ENCODE data around the gene TFB2M.

Gene TFB2M

GRCh38 chr1:246526380-246526779 is 39.7 kb downstream of the TFB2M start:
- Histone ChIP-seq H3K27me3 (ENCODE audit: control insufficient read depth, insufficient read depth, low read length) (no peaks in the 10 kb centered on the region), H3K9me3 (ENCODE audit: control insufficient read depth, low read depth, low read length) (peaks cover 11% of the 10 kb centered on the region), H3K4me3 (ENCODE audit: low read length) (no peak overlapping the region), H3K9ac (ENCODE audit: low read length) (no peak overlapping the region), H3K36me3 (ENCODE audit: control insufficient read depth, low read depth, low read length) (no peaks in the 10 kb centered on the region), H3K4me1 (ENCODE audit: control insufficient read depth, low read depth, low read length) (no peaks in the 10 kb centered on the region), H3K27ac (ENCODE audit: low read length) (no peak overlapping the region)

GRCh38 chr1:246519514-246519913 is 46.5 kb downstream of the TFB2M start:
- Histone ChIP-seq H3K4me1 (ENCODE audit: control insufficient read depth, low read depth, low read length) (no peaks in the 10 kb centered on the region), H3K9ac (ENCODE audit: low read length) (no peak overlapping the region), H3K9me3 (ENCODE audit: control insufficient read depth, low read depth, low read length) (peaks cover 5% of the 10 kb centered on the region), H3K4me3 (ENCODE audit: low read length) (no peak overlapping the region), H3K36me3 (ENCODE audit: control insufficient read depth, low read depth, low read length) (no peaks in the 10 kb centered on the region), H3K27me3 (ENCODE audit: control insufficient read depth, insufficient read depth, low read length) (no peaks in the 10 kb centered on the region), H3K27ac (ENCODE audit: low read length) (no peak overlapping the region)

- Histone ChIP-seq H3K4me1 (ENCODE audit: control insufficient read depth, low read depth, low read length) (no peaks in the 10 kb centered on the region), H3K27me3 (ENCODE audit: control insufficient read depth, insufficient read depth, low read length) (no peaks in the 10 kb centered on the region), H3K9me3 (ENCODE audit: control insufficient read depth, low read depth, low read length) (peaks cover 5% of the 10 kb centered on the region), H3K4me3 (ENCODE audit: low read length) (no peak overlapping the region), H3K9ac (ENCODE audit: low read length) (no peak overlapping the region), H3K36me3 (ENCODE audit: control insufficient read depth, low read depth, low read length) (no peaks in the 10 kb centered on the region), H3K27ac (ENCODE audit: low read length) (no peak overlapping the region)
Measured at GRCh38 chr1:246518456-246519205, 47.4 kb downstream of the TFB2M start.

GRCh38 chr1:246517391-246517790 is 48.7 kb downstream of the TFB2M start:
- Histone ChIP-seq H3K27me3 (ENCODE audit: control insufficient read depth, insufficient read depth, low read length) (no peaks in the 10 kb centered on the region), H3K9ac (ENCODE audit: low read length) (no peak overlapping the region), H3K4me1 (ENCODE audit: control insufficient read depth, low read depth, low read length) (no peaks in the 10 kb centered on the region), H3K36me3 (ENCODE audit: control insufficient read depth, low read depth, low read length) (no peaks in the 10 kb centered on the region), H3K27ac (ENCODE audit: low read length) (no peak overlapping the region), H3K9me3 (ENCODE audit: control insufficient read depth, low read depth, low read length) (peaks cover 5% of the 10 kb centered on the region), H3K4me3 (ENCODE audit: low read length) (no peak overlapping the region)

GRCh38 chr1:246516126-246516525 is 49.9 kb downstream of the TFB2M start:
- Histone ChIP-seq H3K36me3 (ENCODE audit: control insufficient read depth, low read depth, low read length) (no peaks in the 10 kb centered on the region), H3K27me3 (ENCODE audit: control insufficient read depth, insufficient read depth, low read length) (no peaks in the 10 kb centered on the region), H3K4me1 (ENCODE audit: control insufficient read depth, low read depth, low read length) (no peaks in the 10 kb centered on the region), H3K9ac (ENCODE audit: low read length) (no peak overlapping the region), H3K9me3 (ENCODE audit: control insufficient read depth, low read depth, low read length) (peaks cover 5% of the 10 kb centered on the region), H3K4me3 (ENCODE audit: low read length) (no peak overlapping the region), H3K27ac (ENCODE audit: low read length) (no peak overlapping the region)

GRCh38 chr1:246515390-246516005 is 50.6 kb downstream of the TFB2M start:
- H3K27me3 ChIP-seq (ENCODE audit: control insufficient read depth, insufficient read depth, low read length), result no peaks in the 10 kb centered on the region

GRCh38 chr1:246513619-246514343 is 52.3 kb downstream of the TFB2M start:
- no peaks in the 10 kb centered on the region for H3K27me3 ChIP-seq (ENCODE audit: control insufficient read depth, insufficient read depth, low read length)
- H3K4me3 ChIP-seq (ENCODE audit: low read length), result no peak overlapping the region
- H3K4me1 ChIP-seq (ENCODE audit: control insufficient read depth, low read depth, low read length), result no peaks in the 10 kb centered on the region
- H3K9me3 ChIP-seq (ENCODE audit: control insufficient read depth, low read depth, low read length), result peaks cover 5% of the 10 kb centered on the region
- H3K36me3 ChIP-seq (ENCODE audit: control insufficient read depth, low read depth, low read length), result no peaks in the 10 kb centered on the region
- no peak overlapping the region for H3K9ac ChIP-seq (ENCODE audit: low read length)
- H3K27ac ChIP-seq (ENCODE audit: low read length), result no peak overlapping the region

More at GRCh38 chr1:246515390-246516005, 50.6 kb downstream of the TFB2M start:
- Histone ChIP-seq H3K9me3 (ENCODE audit: control insufficient read depth, low read depth, low read length) (peaks cover 5% of the 10 kb centered on the region), H3K36me3 (ENCODE audit: control insufficient read depth, low read depth, low read length) (no peaks in the 10 kb centered on the region), H3K4me3 (ENCODE audit: low read length) (no peak overlapping the region), H3K27ac (ENCODE audit: low read length) (no peak overlapping the region), H3K9ac (ENCODE audit: low read length) (no peak overlapping the region), H3K4me1 (ENCODE audit: control insufficient read depth, low read depth, low read length) (no peaks in the 10 kb centered on the region)

- peaks cover 5% of the 10 kb centered on the region for H3K9me3 ChIP-seq (ENCODE audit: control insufficient read depth, low read depth, low read length)
- H3K27me3 ChIP-seq (ENCODE audit: control insufficient read depth, insufficient read depth, low read length), result no peaks in the 10 kb centered on the region
- H3K36me3 ChIP-seq (ENCODE audit: control insufficient read depth, low read depth, low read length), result no peaks in the 10 kb centered on the region
Measured at GRCh38 chr1:246513041-246513440, 53.0 kb downstream of the TFB2M start.

GRCh38 chr1:246512635-246513034 is 53.4 kb downstream of the TFB2M start:
- Histone ChIP-seq H3K36me3 (ENCODE audit: control insufficient read depth, low read depth, low read length) (no peaks in the 10 kb centered on the region), H3K27me3 (ENCODE audit: control insufficient read depth, insufficient read depth, low read length) (peaks cover under 1% of the 10 kb centered on the region), H3K9me3 (ENCODE audit: control insufficient read depth, low read depth, low read length) (peaks cover 5% of the 10 kb centered on the region), H3K4me3 (ENCODE audit: low read length) (no peak overlapping the region), H3K9ac (ENCODE audit: low read length) (no peak overlapping the region), H3K27ac (ENCODE audit: low read length) (no peak overlapping the region), H3K4me1 (ENCODE audit: control insufficient read depth, low read depth, low read length) (no peaks in the 10 kb centered on the region)

More at GRCh38 chr1:246513041-246513440, 53.0 kb downstream of the TFB2M start:
- Histone ChIP-seq H3K27ac (ENCODE audit: low read length) (no peak overlapping the region), H3K4me1 (ENCODE audit: control insufficient read depth, low read depth, low read length) (no peaks in the 10 kb centered on the region), H3K9ac (ENCODE audit: low read length) (no peak overlapping the region), H3K4me3 (ENCODE audit: low read length) (no peak overlapping the region)

- peaks cover 5% of the 10 kb centered on the region for H3K9me3 ChIP-seq (ENCODE audit: control insufficient read depth, low read depth, low read length)
Measured at GRCh38 chr1:246512230-246512629, 53.8 kb downstream of the TFB2M start.

GRCh38 chr1:246511203-246511602 is 54.9 kb downstream of the TFB2M start:
- Histone ChIP-seq H3K36me3 (ENCODE audit: control insufficient read depth, low read depth, low read length) (no peaks in the 10 kb centered on the region), H3K27ac (ENCODE audit: low read length) (no peak overlapping the region), H3K9me3 (ENCODE audit: control insufficient read depth, low read depth, low read length) (peaks cover 5% of the 10 kb centered on the region), H3K27me3 (ENCODE audit: control insufficient read depth, insufficient read depth, low read length) (peaks cover 7% of the 10 kb centered on the region), H3K4me1 (ENCODE audit: control insufficient read depth, low read depth, low read length) (peaks cover under 1% of the 10 kb centered on the region), H3K4me3 (ENCODE audit: low read length) (no peak overlapping the region), H3K9ac (ENCODE audit: low read length) (no peak overlapping the region)

More at GRCh38 chr1:246512230-246512629, 53.8 kb downstream of the TFB2M start:
- H3K4me3 ChIP-seq (ENCODE audit: low read length), result no peak overlapping the region
- no peak overlapping the region for H3K9ac ChIP-seq (ENCODE audit: low read length)
- no peaks in the 10 kb centered on the region for H3K36me3 ChIP-seq (ENCODE audit: control insufficient read depth, low read depth, low read length)
- H3K27ac ChIP-seq (ENCODE audit: low read length), result no peak overlapping the region
- H3K27me3 ChIP-seq (ENCODE audit: control insufficient read depth, insufficient read depth, low read length), result peaks cover 3% of the 10 kb centered on the region
- H3K4me1 ChIP-seq (ENCODE audit: control insufficient read depth, low read depth, low read length), result no peaks in the 10 kb centered on the region
